Fibroblast of the aortic adventitia (primary cell): Measurements from ENCODE around the gene NOX5. TPM values are rescaled to one million over a fixed set of nuclear protein-coding genes. Genes with fewer than 3 reads are reported as not detected.

Source experiments
- DNase-seq: peaks from one replicate; pipeline ENCODE4 v3.0.0-alpha.2; 2010; ENCODE audit warnings: low read depth
- H3K4me3 ChIP-seq: 2 replicates; pipeline ENCODE4 v1.5.1; 2011; ENCODE audit warnings: low read depth, mild to moderate bottlenecking, control low read depth, low read length, moderate library complexity
- total RNA-seq: library from RNA; depleted of rRNA; stranded (reverse); fragments of >200 nt; gene quantifications from 2 replicates; pipeline ENCODE4 v1.2.3, GENCODE V29; 2012; ENCODE audit warnings: low replicate concordance
- TF ChIP-seq, protein P1 (sequence below): IDR thresholded peaks from 2 replicates; pipeline ENCODE4 v1.5.1; 2011; ENCODE audit warnings: mild to moderate bottlenecking, low read length, control low read depth, inconsistent platforms; ENCODE audit not compliant: insufficient read depth

NOX5 gene
- total RNA-seq, 1 donor = 0.27 TPM

DNA sequence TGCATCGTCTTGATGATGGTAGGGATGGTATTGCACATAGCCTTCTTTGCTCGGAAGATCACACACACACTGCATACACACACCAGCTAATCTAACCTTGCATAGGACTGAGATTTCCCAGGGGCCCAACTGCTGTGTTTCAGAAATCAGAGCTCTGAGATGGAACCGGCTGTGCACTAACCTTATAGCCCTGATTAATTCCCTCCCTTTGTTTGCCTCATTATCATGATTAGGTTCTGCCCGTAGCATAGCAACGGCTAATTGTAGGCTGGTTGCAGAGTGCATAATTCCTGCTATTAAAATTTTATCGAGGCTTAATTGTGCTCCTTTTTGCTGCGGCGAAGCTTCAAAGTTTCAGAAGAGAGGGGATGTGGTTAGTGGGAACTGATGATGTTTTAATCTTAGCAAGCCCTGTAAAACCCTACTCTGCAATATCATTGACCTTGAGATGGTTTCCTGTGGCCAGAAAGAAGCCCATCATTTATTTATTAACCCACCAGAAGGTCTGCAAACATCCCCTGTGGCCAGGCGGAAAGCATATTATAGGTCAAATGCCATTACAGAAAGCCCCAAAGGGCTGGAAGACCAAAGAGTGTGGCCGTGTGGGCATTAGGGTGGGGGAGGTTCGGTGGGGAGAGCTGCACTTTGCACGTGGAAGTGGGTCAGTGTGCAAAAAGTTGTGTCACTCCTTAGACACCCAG is 89.7 kb downstream of the NOX5 start:
- no peak overlapping the region for H3K4me3 ChIP-seq
- DNase-seq = no peak
- TF ChIP-seq, protein P1, sequence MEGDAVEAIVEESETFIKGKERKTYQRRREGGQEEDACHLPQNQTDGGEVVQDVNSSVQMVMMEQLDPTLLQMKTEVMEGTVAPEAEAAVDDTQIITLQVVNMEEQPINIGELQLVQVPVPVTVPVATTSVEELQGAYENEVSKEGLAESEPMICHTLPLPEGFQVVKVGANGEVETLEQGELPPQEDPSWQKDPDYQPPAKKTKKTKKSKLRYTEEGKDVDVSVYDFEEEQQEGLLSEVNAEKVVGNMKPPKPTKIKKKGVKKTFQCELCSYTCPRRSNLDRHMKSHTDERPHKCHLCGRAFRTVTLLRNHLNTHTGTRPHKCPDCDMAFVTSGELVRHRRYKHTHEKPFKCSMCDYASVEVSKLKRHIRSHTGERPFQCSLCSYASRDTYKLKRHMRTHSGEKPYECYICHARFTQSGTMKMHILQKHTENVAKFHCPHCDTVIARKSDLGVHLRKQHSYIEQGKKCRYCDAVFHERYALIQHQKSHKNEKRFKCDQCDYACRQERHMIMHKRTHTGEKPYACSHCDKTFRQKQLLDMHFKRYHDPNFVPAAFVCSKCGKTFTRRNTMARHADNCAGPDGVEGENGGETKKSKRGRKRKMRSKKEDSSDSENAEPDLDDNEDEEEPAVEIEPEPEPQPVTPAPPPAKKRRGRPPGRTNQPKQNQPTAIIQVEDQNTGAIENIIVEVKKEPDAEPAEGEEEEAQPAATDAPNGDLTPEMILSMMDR = no peak

DNA sequence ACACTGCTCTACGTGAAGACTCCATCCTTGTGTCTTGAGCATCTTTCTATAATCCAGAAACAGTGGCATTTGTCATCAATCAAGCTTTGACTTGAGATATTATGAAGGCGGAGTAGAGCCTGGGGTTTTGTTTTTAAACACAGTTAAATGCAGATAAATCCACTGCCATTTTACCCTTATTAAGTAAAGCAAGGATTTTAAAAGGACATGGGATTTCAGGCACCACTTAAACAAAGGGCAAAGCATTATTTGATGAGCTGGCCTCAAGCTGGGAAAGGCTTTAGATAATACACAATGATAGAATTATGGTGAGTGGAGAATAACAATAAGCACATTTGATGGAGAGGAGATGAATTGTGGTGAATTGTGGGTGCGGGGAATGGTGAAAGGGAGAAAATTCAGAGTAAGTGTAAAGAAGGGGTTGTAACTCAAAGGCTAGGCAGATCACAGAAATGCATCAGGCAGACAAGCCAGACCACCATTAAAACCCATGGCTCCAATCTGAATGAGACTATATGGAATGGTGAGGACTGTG is 91.0 kb downstream of the NOX5 start:
- TF ChIP-seq, protein P1 = no peak
- DNase-seq = no peak
- H3K4me3 ChIP-seq = no peak overlapping the region

DNA sequence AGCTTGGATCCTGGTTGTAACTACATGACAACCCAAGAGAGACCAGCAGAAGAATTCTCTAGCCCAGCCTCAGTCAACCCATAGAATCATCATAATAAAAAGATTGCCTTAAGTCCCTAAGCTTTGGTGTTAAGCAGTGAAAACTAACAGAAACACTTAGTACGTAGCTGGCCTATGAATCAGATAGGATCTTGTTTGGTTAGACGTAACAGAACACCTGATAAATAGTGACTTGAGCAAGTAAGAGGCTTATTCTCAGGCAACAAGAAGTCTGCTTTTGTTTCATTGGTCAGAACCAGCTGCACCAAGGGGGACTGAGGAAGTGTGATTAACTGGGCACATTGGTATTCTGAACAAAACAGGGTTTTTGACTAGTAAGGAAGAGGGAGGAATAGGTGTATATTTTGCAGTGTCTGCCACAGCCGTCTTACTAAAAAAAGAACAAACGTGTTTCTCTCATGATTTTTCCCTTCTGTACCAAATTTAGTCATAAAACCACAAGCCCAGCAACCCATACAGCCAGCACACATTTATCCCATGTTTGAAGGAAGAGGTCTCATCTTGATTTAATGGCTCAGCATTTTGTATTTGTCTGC is 92.6 kb downstream of the NOX5 start:
- no peak overlapping the region for H3K4me3 ChIP-seq
- DNase-seq = no peak
- TF ChIP-seq, protein P1 = no peak

Other genes starting within 250 kb of the NOX5 start
- gene ANP32A, start 193.8 kb upstream of the NOX5 start, total RNA-seq = 41.0 and 123 TPM in 2 replicates
- gene SPESP1, start 84.2 kb upstream of the NOX5 start, total RNA-seq = 0.98 and 5.6 TPM in 2 replicates
- 8.3 and 24.4 TPM in 2 replicates for gene GLCE, start 145.9 kb downstream of the NOX5 start, total RNA-seq